ENCODE results near the gene UNC13A. TPM values are rescaled to one million over a fixed set of nuclear protein-coding genes. Genes with fewer than 3 reads are reported as not detected.

Gene UNC13A
- total and polyA plus RNA-seq, 2 of the 13 experiments (the other 11 are each of a cell fraction or from before 2014, with no cell fraction given) = 0.11 to 0.45 TPM

DNA sequence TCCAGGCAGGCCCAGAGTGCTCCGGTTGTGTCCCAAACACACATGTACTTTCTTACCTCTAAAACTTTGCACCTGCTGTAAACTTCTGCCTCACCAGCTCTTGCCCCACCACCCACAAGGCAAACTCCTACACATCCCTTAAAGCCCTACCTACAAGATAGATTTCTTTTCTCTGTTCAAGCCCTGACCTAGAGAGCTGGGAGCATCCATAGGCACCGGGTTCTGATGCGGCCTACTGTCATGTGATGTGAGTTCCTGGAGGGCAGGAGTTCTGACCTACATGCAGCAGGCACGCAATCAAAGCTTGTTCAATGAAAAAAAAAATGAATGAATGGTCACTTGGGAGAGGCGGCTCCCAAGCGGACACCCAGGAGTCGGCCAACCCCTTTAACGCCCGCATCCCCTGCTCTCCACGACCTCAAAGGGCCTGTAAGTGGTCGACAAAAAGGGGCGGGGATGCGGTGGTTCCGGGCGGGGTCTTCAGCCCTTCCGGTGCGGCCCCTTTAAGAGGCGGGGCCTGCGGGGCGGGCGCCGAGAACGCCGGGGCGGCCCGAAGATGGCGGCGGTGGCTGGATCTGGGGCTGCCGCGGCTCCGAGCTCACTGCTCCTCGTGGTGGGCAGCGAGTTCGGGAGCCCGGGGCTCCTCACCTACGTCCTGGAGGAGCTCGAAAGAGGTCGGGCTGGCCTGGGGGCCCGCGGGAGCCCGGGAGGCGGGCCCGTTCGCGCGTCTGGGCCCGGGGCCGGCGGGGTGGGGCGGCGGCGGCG lies 31.0 kb upstream of the UNC13A start, which contains the start of gene MAP1S (continued):
- TF ChIP-seq, protein P1, sequence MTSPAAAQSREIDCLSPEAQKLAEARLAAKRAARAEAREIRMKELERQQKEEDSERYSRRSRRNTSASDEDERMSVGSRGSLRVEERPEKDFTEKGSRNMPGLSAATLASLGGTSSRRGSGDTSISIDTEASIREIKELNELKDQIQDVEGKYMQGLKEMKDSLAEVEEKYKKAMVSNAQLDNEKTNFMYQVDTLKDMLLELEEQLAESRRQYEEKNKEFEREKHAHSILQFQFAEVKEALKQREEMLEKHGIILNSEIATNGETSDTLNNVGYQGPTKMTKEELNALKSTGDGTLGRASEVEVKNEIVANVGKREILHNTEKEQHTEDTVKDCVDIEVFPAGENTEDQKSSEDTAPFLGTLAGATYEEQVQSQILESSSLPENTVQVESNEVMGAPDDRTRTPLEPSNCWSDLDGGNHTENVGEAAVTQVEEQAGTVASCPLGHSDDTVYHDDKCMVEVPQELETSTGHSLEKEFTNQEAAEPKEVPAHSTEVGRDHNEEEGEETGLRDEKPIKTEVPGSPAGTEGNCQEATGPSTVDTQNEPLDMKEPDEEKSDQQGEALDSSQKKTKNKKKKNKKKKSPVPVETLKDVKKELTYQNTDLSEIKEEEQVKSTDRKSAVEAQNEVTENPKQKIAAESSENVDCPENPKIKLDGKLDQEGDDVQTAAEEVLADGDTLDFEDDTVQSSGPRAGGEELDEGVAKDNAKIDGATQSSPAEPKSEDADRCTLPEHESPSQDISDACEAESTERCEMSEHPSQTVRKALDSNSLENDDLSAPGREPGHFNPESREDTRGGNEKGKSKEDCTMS (CRISPR knock-in tag; conservative IDR thresholded peaks at IDR 0.05) = no peak
- TF ChIP-seq ZIK1 (CRISPR knock-in tag; IDR thresholded peaks at IDR 0.05; ENCODE audit: borderline replicate concordance, low read depth) (peak; percentile 64; the same call in 1 of the 2 replicates), ZNF138 (CRISPR knock-in tag; IDR thresholded peaks at IDR 0.05; ENCODE audit: low read depth) (0 out of 2 replicates have a peak, but pooled peaks have one; percentile 34), SP1 (IDR thresholded peaks at IDR 0.05) (no peak), SP1 (CRISPR knock-in tag; IDR thresholded peaks at IDR 0.05) (peak; percentile 86), GABPA (IDR thresholded peaks at IDR 0.05; ENCODE audit: low read depth, low read length) (peak; percentile 51; the same call in 1 of the 2 replicates), GABPA (CRISPR knock-in tag; IDR thresholded peaks at IDR 0.05; ENCODE audit: low read depth) (peak; percentile 84), LCORL (IDR thresholded peaks at IDR 0.05) (no peak), LCORL (CRISPR knock-in tag; IDR thresholded peaks at IDR 0.05) (peak; percentile 58), NFRKB (IDR thresholded peaks at IDR 0.05) (no peak), ARNT2 (CRISPR knock-in tag; IDR thresholded peaks at IDR 0.05; ENCODE audit: low read depth) (peak; percentile 69), ZNF780A (CRISPR knock-in tag; IDR thresholded peaks at IDR 0.05) (no peak)
- TF ChIP-seq, protein P2, sequence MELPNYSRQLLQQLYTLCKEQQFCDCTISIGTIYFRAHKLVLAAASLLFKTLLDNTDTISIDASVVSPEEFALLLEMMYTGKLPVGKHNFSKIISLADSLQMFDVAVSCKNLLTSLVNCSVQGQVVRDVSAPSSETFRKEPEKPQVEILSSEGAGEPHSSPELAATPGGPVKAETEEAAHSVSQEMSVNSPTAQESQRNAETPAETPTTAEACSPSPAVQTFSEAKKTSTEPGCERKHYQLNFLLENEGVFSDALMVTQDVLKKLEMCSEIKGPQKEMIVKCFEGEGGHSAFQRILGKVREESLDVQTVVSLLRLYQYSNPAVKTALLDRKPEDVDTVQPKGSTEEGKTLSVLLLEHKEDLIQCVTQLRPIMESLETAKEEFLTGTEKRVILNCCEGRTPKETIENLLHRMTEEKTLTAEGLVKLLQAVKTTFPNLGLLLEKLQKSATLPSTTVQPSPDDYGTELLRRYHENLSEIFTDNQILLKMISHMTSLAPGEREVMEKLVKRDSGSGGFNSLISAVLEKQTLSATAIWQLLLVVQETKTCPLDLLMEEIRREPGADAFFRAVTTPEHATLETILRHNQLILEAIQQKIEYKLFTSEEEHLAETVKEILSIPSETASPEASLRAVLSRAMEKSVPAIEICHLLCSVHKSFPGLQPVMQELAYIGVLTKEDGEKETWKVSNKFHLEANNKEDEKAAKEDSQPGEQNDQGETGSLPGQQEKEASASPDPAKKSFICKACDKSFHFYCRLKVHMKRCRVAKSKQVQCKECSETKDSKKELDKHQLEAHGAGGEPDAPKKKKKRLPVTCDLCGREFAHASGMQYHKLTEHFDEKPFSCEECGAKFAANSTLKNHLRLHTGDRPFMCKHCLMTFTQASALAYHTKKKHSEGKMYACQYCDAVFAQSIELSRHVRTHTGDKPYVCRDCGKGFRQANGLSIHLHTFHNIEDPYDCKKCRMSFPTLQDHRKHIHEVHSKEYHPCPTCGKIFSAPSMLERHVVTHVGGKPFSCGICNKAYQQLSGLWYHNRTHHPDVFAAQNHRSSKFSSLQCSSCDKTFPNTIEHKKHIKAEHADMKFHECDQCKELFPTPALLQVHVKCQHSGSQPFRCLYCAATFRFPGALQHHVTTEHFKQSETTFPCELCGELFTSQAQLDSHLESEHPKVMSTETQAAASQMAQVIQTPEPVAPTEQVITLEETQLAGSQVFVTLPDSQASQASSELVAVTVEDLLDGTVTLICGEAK (IDR thresholded peaks at IDR 0.05) = no peak
- TF ChIP-seq, protein P2 (CRISPR knock-in tag; IDR thresholded peaks at IDR 0.05) = no peak; the same call in 1 of the 2 replicates
- TF ChIP-seq, protein P3, sequence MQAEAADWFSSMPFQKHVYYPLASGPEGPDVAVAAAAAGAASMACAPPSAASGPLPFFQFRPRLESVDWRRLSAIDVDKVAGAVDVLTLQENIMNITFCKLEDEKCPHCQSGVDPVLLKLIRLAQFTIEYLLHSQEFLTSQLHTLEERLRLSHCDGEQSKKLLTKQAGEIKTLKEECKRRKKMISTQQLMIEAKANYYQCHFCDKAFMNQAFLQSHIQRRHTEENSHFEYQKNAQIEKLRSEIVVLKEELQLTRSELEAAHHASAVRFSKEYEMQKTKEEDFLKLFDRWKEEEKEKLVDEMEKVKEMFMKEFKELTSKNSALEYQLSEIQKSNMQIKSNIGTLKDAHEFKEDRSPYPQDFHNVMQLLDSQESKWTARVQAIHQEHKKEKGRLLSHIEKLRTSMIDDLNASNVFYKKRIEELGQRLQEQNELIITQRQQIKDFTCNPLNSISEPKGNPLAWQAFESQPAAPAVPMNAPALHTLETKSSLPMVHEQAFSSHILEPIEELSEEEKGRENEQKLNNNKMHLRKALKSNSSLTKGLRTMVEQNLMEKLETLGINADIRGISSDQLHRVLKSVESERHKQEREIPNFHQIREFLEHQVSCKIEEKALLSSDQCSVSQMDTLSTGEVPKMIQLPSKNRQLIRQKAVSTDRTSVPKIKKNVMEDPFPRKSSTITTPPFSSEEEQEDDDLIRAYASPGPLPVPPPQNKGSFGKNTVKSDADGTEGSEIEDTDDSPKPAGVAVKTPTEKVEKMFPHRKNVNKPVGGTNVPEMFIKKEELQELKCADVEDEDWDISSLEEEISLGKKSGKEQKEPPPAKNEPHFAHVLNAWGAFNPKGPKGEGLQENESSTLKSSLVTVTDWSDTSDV (CRISPR knock-in tag; IDR thresholded peaks at IDR 0.05) = no peak

All from HepG2 (cell line).